Common myeloid progenitor, CD34-positive (primary cell): ENCODE data around the gene GIPR.
"Not testable (repeated sequence)": the region's sequence is repeated elsewhere in the genome, so short reads cannot be mapped to it uniquely, and the experiment has no call there.

Experiments used
- CTCF ChIA-PET: fragments of 350-600 bp; sonication (Branson Sonifier 250); formaldehyde crosslinking; loops from one replicate; lab custom pipeline; 2021; ENCODE audit warnings: antibody characterized with exemption; lab: Charles Lee
- POLR2A ChIA-PET: fragments of 350-600 bp; sonication (Branson Sonifier 250); formaldehyde crosslinking; loops from one replicate; lab custom pipeline; 2021; ENCODE audit warnings: antibody characterized with exemption; lab: Charles Lee
- DNase-seq, 3 donors: peaks; one replicate each; pipeline versions ENCODE4 v3.0.0 to v3.0.0-alpha.2; 2013
- H3K27ac ChIP-seq, 2 experiments: 1 replicate in 1 of 2; 2 replicates in 1 of 2; pipeline ENCODE4 v1.7.0; 2013; ENCODE audit warnings: inconsistent platforms in 2 of 2, low read length in 2 of 2, mild to moderate bottlenecking in 2 of 2, low read depth in 1 of 2, moderate library complexity in 1 of 2; ENCODE audit not compliant: severe bottlenecking in 2 of 2, insufficient read depth in 1 of 2, poor library complexity in 1 of 2
- H3K27me3 ChIP-seq, 5 experiments: replicated peaks in 2 of 5; 1 replicate in 3 of 5; 2 replicates in 2 of 5; pipeline versions ENCODE4 v1.6.1 to v1.7.0; 2013; ENCODE audit warnings: low read length in 4 of 5, mild to moderate bottlenecking in 2 of 5, moderate library complexity in 2 of 5, inconsistent platforms in 1 of 5; ENCODE audit not compliant: insufficient read depth in 5 of 5, control insufficient read depth in 4 of 5
- H3K36me3 ChIP-seq, 4 experiments: 1 replicate in 2 of 4; 2 replicates in 2 of 4; pipeline versions ENCODE4 v1.6.1 to v1.7.0; 2013; ENCODE audit warnings: low read length in 3 of 4, control low read depth in 1 of 4, mild to moderate bottlenecking in 1 of 4; ENCODE audit not compliant: control insufficient read depth in 4 of 4, insufficient read depth in 4 of 4
- H3K4me1 ChIP-seq, 4 experiments: 1 replicate in 3 of 4; 2 replicates in 1 of 4; pipeline versions ENCODE4 v1.6.1 to v1.7.1; 2013; ENCODE audit warnings: low read length in 3 of 4, mild to moderate bottlenecking in 3 of 4, control low read depth in 1 of 4, inconsistent platforms in 1 of 4, moderate library complexity in 1 of 4; ENCODE audit not compliant: control insufficient read depth in 4 of 4, insufficient read depth in 4 of 4; ENCODE audit errors: control extremely low read depth in 1 of 4
- H3K4me3 ChIP-seq, 7 experiments: 1 replicate in 4 of 7; 2 replicates in 3 of 7; pipeline versions ENCODE4 v1.5.1 to v1.7.0; 2013; ENCODE audit warnings: mild to moderate bottlenecking in 7 of 7, low read length in 6 of 7, moderate library complexity in 6 of 7, inconsistent platforms in 2 of 7, low read depth in 2 of 7, control low read depth in 1 of 7; ENCODE audit not compliant: insufficient read depth in 4 of 7, control insufficient read depth in 1 of 7; ENCODE audit errors: extremely low read depth in 1 of 7
- H3K9me3 ChIP-seq, 5 experiments: 1 replicate in 4 of 5; 2 replicates in 1 of 5; pipeline versions ENCODE4 v1.6.1 to v1.7.1; 2013; ENCODE audit warnings: low read length in 4 of 5, mild to moderate bottlenecking in 2 of 5, inconsistent platforms in 1 of 5, low read depth in 1 of 5, moderate library complexity in 1 of 5; ENCODE audit not compliant: control insufficient read depth in 4 of 5, insufficient read depth in 2 of 5; ENCODE audit errors: control extremely low read depth in 1 of 5
- WGBS: methylation state at CpG from one replicate; pipeline ENCODE4 v1.1.5; 2013; ENCODE audit not compliant: insufficient coverage; 5-methylcytosine and 5-hydroxymethylcytosine counted together

The GIPR gene

GRCh38 chr19:45716359-45717130 lies 48.5 kb downstream of the GIPR start:
- Histone ChIP-seq H3K27ac (peak overlapping the region; percentile 4 to 90), H3K9me3 (no peaks in the 10 kb centered on the region), H3K4me1 (peaks cover 2 to 22% (median 16%) of the 10 kb centered on the region in 4 experiments), H3K27me3 (no peaks in the 10 kb centered on the region), H3K4me3 (peak overlapping the region; percentile 39 to 98 (median 93)), H3K36me3 (peaks cover 5 to 25% (median 11%) of the 10 kb centered on the region in 4 experiments)
- POLR2A ChIA-PET = interaction anchor here (0.7 to 1.6 kb wide), 6 partner anchors 13 to 93 kb away, joined by 3 to 9 read pairs (median 6); partner anchors contain the start of genes FBXO46, QPCTL and SIX5
- DNase-seq = peak; percentile 13 to 46 (median 41)
- 4% methylated on average over 14 of the region's 24 CpGs for WGBS
- CTCF ChIA-PET = interaction anchor here (0.7 to 1.9 kb wide), 5 partner anchors 13 to 53 kb away, joined by 3 to 7 read pairs (median 4); partner anchors contain the start of genes FBXO46 and SIX5

- Histone ChIP-seq H3K36me3 (peaks cover 7 to 20% (median 10%) of the 10 kb centered on the region in 4 experiments), H3K4me3 (peak overlapping the region; percentile 39 to 98 (median 93)), H3K27ac (peak overlapping the region; percentile 83 to 92), H3K4me1 (peaks cover 2 to 22% (median 16%) of the 10 kb centered on the region in 4 experiments), H3K27me3 (no peaks in the 10 kb centered on the region), H3K9me3 (no peaks in the 10 kb centered on the region)
- WGBS = 0% methylated on average over 29 of the region's 51 CpGs
- CTCF ChIA-PET = interaction anchor here (0.7 to 1.9 kb wide), 5 partner anchors 13 to 52 kb away, joined by 3 to 7 read pairs (median 4); partner anchors contain the start of genes FBXO46 and SIX5
- peak; percentile 99 to 100 (median 100) for DNase-seq
- POLR2A ChIA-PET = interaction anchor here (0.7 to 1.6 kb wide), 6 partner anchors 12 to 93 kb away, joined by 3 to 9 read pairs (median 6); partner anchors contain the start of genes FBXO46, QPCTL and SIX5
These were observed 49.3 kb downstream of the GIPR start for GRCh38 chr19:45717131-45717982.

- Histone ChIP-seq H3K4me1 (peaks cover 2 to 22% (median 16%) of the 10 kb centered on the region in 4 experiments), H3K9me3 (no peaks in the 10 kb centered on the region), H3K36me3 (peaks cover 5 to 13% (median 7%) of the 10 kb centered on the region in 4 experiments), H3K4me3 (peak overlapping the region in 6 of 7 experiments; percentile 63 to 98 (median 93)), H3K27me3 (no peaks in the 10 kb centered on the region), H3K27ac (peak overlapping the region; percentile 83 to 92)
- 89% methylated on average over 9 of the region's 12 CpGs for WGBS
- ChIA-PET CTCF (interaction anchor here (1.0 to 1.9 kb wide), 2 partner anchors 12 to 51 kb away, joined by 6 to 7 read pairs; partner anchors contain the start of genes FBXO46 and SIX5), POLR2A (interaction anchor here (1.6 kb wide), 1 partner anchor 13 kb away, joined by 6 read pairs; the partner anchor contains the start of gene FBXO46)
- DNase-seq = no peak
These were observed 50.1 kb downstream of the GIPR start for GRCh38 chr19:45717983-45718650.

- H3K9me3 ChIP-seq, H3K27me3 ChIP-seq, POLR2A ChIA-PET, H3K27ac ChIP-seq, DNase-seq, H3K4me3 ChIP-seq: not testable (repeated sequence)
- Histone ChIP-seq H3K4me1 (peaks cover 2 to 22% (median 16%) of the 10 kb centered on the region in 4 experiments), H3K36me3 (peaks cover 7 to 13% (median 11%) of the 10 kb centered on the region in 4 experiments)
- CTCF ChIA-PET = interaction anchor here (0.6 to 1.7 kb wide), 3 partner anchors 20 to 50 kb away, joined by 3 to 4 read pairs (median 3); no protein-coding TSS in a partner anchor
- WGBS = 91% methylated on average over 10 of the region's 11 CpGs
These were observed 52.0 kb downstream of the GIPR start for GRCh38 chr19:45720065-45720464.

GRCh38 chr19:45728683-45729082 lies 60.7 kb downstream of the GIPR start:
- H3K27ac ChIP-seq, H3K36me3 ChIP-seq, H3K4me3 ChIP-seq, H3K27me3 ChIP-seq, H3K9me3 ChIP-seq, POLR2A ChIA-PET, DNase-seq: not testable (repeated sequence)
- H3K4me1 ChIP-seq = peaks cover 2 to 12% (median 9%) of the 10 kb centered on the region in 4 experiments
- WGBS = 96% methylated on average over 15 of the region's 18 CpGs
- CTCF ChIA-PET = interaction anchor here (1.1 kb wide), 1 partner anchor 12 kb away, joined by 4 read pairs; no protein-coding TSS in a partner anchor

GRCh38 chr19:45729800-45730290 lies 61.8 kb downstream of the GIPR start:
- CTCF ChIA-PET = interaction anchor here (1.1 to 2.9 kb wide), 4 partner anchors 11 to 37 kb away, joined by 3 to 11 read pairs (median 6); partner anchors contain the start of genes QPCTL and SNRPD2
- Histone ChIP-seq H3K27me3 (no peaks in the 10 kb centered on the region), H3K27ac (peak overlapping the region; percentile 74 to 87), H3K4me3 (peak overlapping the region; percentile 56 to 93 (median 85)), H3K4me1 (peaks cover 2 to 12% (median 9%) of the 10 kb centered on the region in 4 experiments), H3K36me3 (no peaks in the 10 kb centered on the region), H3K9me3 (no peaks in the 10 kb centered on the region)
- DNase-seq = no peak
- 22% methylated on average over 8 of the region's 10 CpGs for WGBS
- POLR2A ChIA-PET = interaction anchor here (0.5 to 1.5 kb wide), 5 partner anchors 13 to 1040 kb away, joined by 3 to 10 read pairs (median 3); partner anchors contain the start of genes QPCTL and SNRPD2
